Adrenal gland (tissue), 5 donors: ENCODE measurements around the gene CTU2.

Experiments used
- POLR2A ChIP-seq, 2 donors: fragments of 450-650 bp; IDR thresholded peaks; one replicate each; pipeline ENCODE4 v1.6.1; 2017; ENCODE audit warnings: antibody characterized with exemption in 2 of 2, mild to moderate bottlenecking in 2 of 2, moderate library complexity in 1 of 2
- TF ChIP-seq, protein P1 (sequence below), 6 experiments: fragments of 450-650 bp in 4 of 6; fragments of 200-600 bp in 2 of 6; sonication (generic) in 1 of 6; IDR thresholded peaks; 1 replicate in 5 of 6; 2 replicates in 1 of 6; pipeline versions ENCODE4 v1.5.1 to v1.8.0; 2016 to 2021; ENCODE audit warnings: antibody characterized with exemption in 6 of 6, mild to moderate bottlenecking in 2 of 6, moderate library complexity in 1 of 6
- donor health status: DM: no; HTN: no; CAD: no.

- TF ChIP-seq POLR2A (IDR thresholded peaks at IDR 0.05), result no peak
- TF ChIP-seq, protein P1, sequence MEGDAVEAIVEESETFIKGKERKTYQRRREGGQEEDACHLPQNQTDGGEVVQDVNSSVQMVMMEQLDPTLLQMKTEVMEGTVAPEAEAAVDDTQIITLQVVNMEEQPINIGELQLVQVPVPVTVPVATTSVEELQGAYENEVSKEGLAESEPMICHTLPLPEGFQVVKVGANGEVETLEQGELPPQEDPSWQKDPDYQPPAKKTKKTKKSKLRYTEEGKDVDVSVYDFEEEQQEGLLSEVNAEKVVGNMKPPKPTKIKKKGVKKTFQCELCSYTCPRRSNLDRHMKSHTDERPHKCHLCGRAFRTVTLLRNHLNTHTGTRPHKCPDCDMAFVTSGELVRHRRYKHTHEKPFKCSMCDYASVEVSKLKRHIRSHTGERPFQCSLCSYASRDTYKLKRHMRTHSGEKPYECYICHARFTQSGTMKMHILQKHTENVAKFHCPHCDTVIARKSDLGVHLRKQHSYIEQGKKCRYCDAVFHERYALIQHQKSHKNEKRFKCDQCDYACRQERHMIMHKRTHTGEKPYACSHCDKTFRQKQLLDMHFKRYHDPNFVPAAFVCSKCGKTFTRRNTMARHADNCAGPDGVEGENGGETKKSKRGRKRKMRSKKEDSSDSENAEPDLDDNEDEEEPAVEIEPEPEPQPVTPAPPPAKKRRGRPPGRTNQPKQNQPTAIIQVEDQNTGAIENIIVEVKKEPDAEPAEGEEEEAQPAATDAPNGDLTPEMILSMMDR (IDR thresholded peaks at IDR 0.05), result no peak
Measured at GRCh38 chr16:88755745-88756443, 49.6 kb downstream of the CTU2 start.
